ENCODE results near the gene RBP5. TPM values are rescaled to one million over a fixed set of nuclear protein-coding genes. Genes with fewer than 3 reads are reported as not detected.

Gene RBP5
- total and polyA plus RNA-seq, 2 donors (not counting 1 experiment from before 2014, with no cell fraction given), result not detected

- no peaks in the 10 kb centered on the region for H3K9me3 ChIP-seq (ENCODE audit: control insufficient read depth, insufficient read depth, low read depth, low read length)
- DNase-seq (ENCODE audit: low read depth in 2 of 2), result peak in 1 of 2 donors; percentile 3
- TF ChIP-seq CTCF (conservative IDR thresholded peaks at IDR 0.05 in 1 of 2, IDR thresholded peaks at IDR 0.05 in 1 of 2; ENCODE audit: low read depth in 1 of 2, low read length in 2 of 2), result peak; percentile 35 to 42
- TF ChIP-seq EZH2 (IDR thresholded peaks at IDR 0.05; ENCODE audit: low read length, missing control alignments), result no peak
- no peaks in the 10 kb centered on the region for H4K20me1 ChIP-seq (ENCODE audit: control insufficient read depth, extremely low read depth, insufficient read depth, low read length)
- H3K36me3 ChIP-seq (ENCODE audit: control insufficient read depth, insufficient read depth, low read length), result no peaks in the 10 kb centered on the region
- no peak overlapping the region for H3K9ac ChIP-seq (ENCODE audit: insufficient read depth, low read length)
- H3K4me2 ChIP-seq (ENCODE audit: extremely low read depth, insufficient read depth, low read length), result no peak overlapping the region
- H3K4me1 ChIP-seq (ENCODE audit: control insufficient read depth, extremely low read depth, insufficient read depth, low read length), result no peaks in the 10 kb centered on the region
- H3K27ac ChIP-seq (ENCODE audit: insufficient read depth, low read length), result no peak overlapping the region
- H3K27me3 ChIP-seq (ENCODE audit: control insufficient read depth, insufficient read depth, low read length), result peaks cover 6% of the 10 kb centered on the region
- no peaks in the 10 kb centered on the region for H3K79me2 ChIP-seq (ENCODE audit: control insufficient read depth, insufficient read depth, low read length)
- no peak overlapping the region for H3K4me3 ChIP-seq (replicated peaks in 1 of 4; ENCODE audit: control extremely low read depth in 1 of 4, insufficient read depth in 1 of 4, low read depth in 3 of 4, low read length in 4 of 4)
- no peak overlapping the region for H2AFZ ChIP-seq (ENCODE audit: low read length)
Observed at GRCh38 chr12:7162691-7163114, 34.0 kb upstream of the RBP5 start.

- Histone ChIP-seq H3K4me2 (ENCODE audit: extremely low read depth, insufficient read depth, low read length) (no peak overlapping the region), H3K9ac (ENCODE audit: insufficient read depth, low read length) (no peak overlapping the region), H3K4me3 (replicated peaks in 1 of 4; ENCODE audit: control extremely low read depth in 1 of 4, insufficient read depth in 1 of 4, low read depth in 3 of 4, low read length in 4 of 4) (no peak overlapping the region), H4K20me1 (ENCODE audit: control insufficient read depth, extremely low read depth, insufficient read depth, low read length) (no peaks in the 10 kb centered on the region), H3K27ac (ENCODE audit: insufficient read depth, low read length) (no peak overlapping the region), H3K27me3 (ENCODE audit: control insufficient read depth, insufficient read depth, low read length) (peaks cover 6% of the 10 kb centered on the region), H3K9me3 (ENCODE audit: control insufficient read depth, insufficient read depth, low read depth, low read length) (no peaks in the 10 kb centered on the region), H3K36me3 (ENCODE audit: control insufficient read depth, insufficient read depth, low read length) (no peaks in the 10 kb centered on the region), H3K4me1 (ENCODE audit: control insufficient read depth, extremely low read depth, insufficient read depth, low read length) (no peaks in the 10 kb centered on the region), H3K79me2 (ENCODE audit: control insufficient read depth, insufficient read depth, low read length) (no peaks in the 10 kb centered on the region), H2AFZ (ENCODE audit: low read length) (no peak overlapping the region)
- DNase-seq (ENCODE audit: low read depth in 2 of 2), result peak in 1 of 2 donors; percentile 12
- TF ChIP-seq EZH2 (IDR thresholded peaks at IDR 0.05; ENCODE audit: low read length, missing control alignments), result no peak
- TF ChIP-seq CTCF (conservative IDR thresholded peaks at IDR 0.05 in 1 of 2, IDR thresholded peaks at IDR 0.05 in 1 of 2; ENCODE audit: low read depth in 1 of 2, low read length in 2 of 2), result no peak
Observed at GRCh38 chr12:7161811-7162210, 33.1 kb upstream of the RBP5 start.

- no peak overlapping the region for H3K4me2 ChIP-seq (ENCODE audit: extremely low read depth, insufficient read depth, low read length)
- no peak overlapping the region for H3K4me3 ChIP-seq (replicated peaks in 1 of 4; ENCODE audit: control extremely low read depth in 1 of 4, insufficient read depth in 1 of 4, low read depth in 3 of 4, low read length in 4 of 4)
- no peak for DNase-seq (ENCODE audit: low read depth in 2 of 2)
- TF ChIP-seq EZH2 (IDR thresholded peaks at IDR 0.05; ENCODE audit: low read length, missing control alignments) (no peak), CTCF (conservative IDR thresholded peaks at IDR 0.05 in 1 of 2, IDR thresholded peaks at IDR 0.05 in 1 of 2; ENCODE audit: low read depth in 1 of 2, low read length in 2 of 2) (no peak)
- H4K20me1 ChIP-seq (ENCODE audit: control insufficient read depth, extremely low read depth, insufficient read depth, low read length), result no peaks in the 10 kb centered on the region
- H3K9ac ChIP-seq (ENCODE audit: insufficient read depth, low read length), result no peak overlapping the region
- no peak overlapping the region for H2AFZ ChIP-seq (ENCODE audit: low read length)
- no peak overlapping the region for H3K27ac ChIP-seq (ENCODE audit: insufficient read depth, low read length)
- peaks cover 6% of the 10 kb centered on the region for H3K27me3 ChIP-seq (ENCODE audit: control insufficient read depth, insufficient read depth, low read length)
- H3K79me2 ChIP-seq (ENCODE audit: control insufficient read depth, insufficient read depth, low read length), result no peaks in the 10 kb centered on the region
- no peaks in the 10 kb centered on the region for H3K36me3 ChIP-seq (ENCODE audit: control insufficient read depth, insufficient read depth, low read length)
- H3K9me3 ChIP-seq (ENCODE audit: control insufficient read depth, insufficient read depth, low read depth, low read length), result no peaks in the 10 kb centered on the region
- no peaks in the 10 kb centered on the region for H3K4me1 ChIP-seq (ENCODE audit: control insufficient read depth, extremely low read depth, insufficient read depth, low read length)
Observed at GRCh38 chr12:7161327-7161726, 32.6 kb upstream of the RBP5 start.

All from fibroblast of lung (primary cell).